ENCODE results near the gene NOS3. TPM values are rescaled to one million over a fixed set of nuclear protein-coding genes. Genes with fewer than 3 reads are reported as not detected.
A peak's percentile ranks its signal among the peaks of the same experiment; 100 is the strongest.

The NOS3 gene
- total and polyA plus RNA-seq, 2 donors from 2014 or later = 9.3 to 51.7 TPM

- FAIRE-seq (no peak), DNase-seq (no peak)
- H3K4me1 ChIP-seq (ENCODE audit: control insufficient read depth in 2 of 3, insufficient read depth in 2 of 3, low read depth in 1 of 3, low read length in 3 of 3) = no peaks in the 10 kb centered on the region
- no peak overlapping the region for H3K4me3 ChIP-seq (ENCODE audit: low read length in 3 of 3)
- H3K36me3 ChIP-seq (ENCODE audit: control insufficient read depth in 2 of 3, insufficient read depth in 3 of 3, low read length in 3 of 3) = no peaks in the 10 kb centered on the region
- no peak overlapping the region for H3K9ac ChIP-seq (ENCODE audit: low read length in 3 of 3)
- no peaks in the 10 kb centered on the region for H3K27me3 ChIP-seq (ENCODE audit: control insufficient read depth, insufficient read depth, low read length)
- no peaks in the 10 kb centered on the region for H3K9me3 ChIP-seq (ENCODE audit: control insufficient read depth in 2 of 3, insufficient read depth in 1 of 3, low read length in 3 of 3)
- no peak for TF ChIP-seq CTCF (IDR thresholded peaks at IDR 0.05; ENCODE audit: borderline replicate concordance, extremely low read depth, insufficient read depth)
- intact Hi-C loops (cut with DNase I) = no loop called here
- H3K27ac ChIP-seq (ENCODE audit: low read depth in 2 of 2, low read length in 2 of 2) = no peak overlapping the region
Measured at GRCh38 chr7:150999497-151000230, 8.8 kb downstream of the NOS3 start.

GRCh38 chr7:151000897-151001495, 10.2 kb downstream of the NOS3 start:
- Histone ChIP-seq H3K4me3 (ENCODE audit: low read length in 3 of 3) (no peak overlapping the region), H3K9ac (ENCODE audit: low read length in 3 of 3) (no peak overlapping the region), H3K27me3 (ENCODE audit: control insufficient read depth, insufficient read depth, low read length) (no peaks in the 10 kb centered on the region), H3K9me3 (ENCODE audit: control insufficient read depth in 2 of 3, insufficient read depth in 1 of 3, low read length in 3 of 3) (no peaks in the 10 kb centered on the region), H3K4me1 (ENCODE audit: control insufficient read depth in 2 of 3, insufficient read depth in 2 of 3, low read depth in 1 of 3, low read length in 3 of 3) (no peaks in the 10 kb centered on the region), H3K36me3 (ENCODE audit: control insufficient read depth in 2 of 3, insufficient read depth in 3 of 3, low read length in 3 of 3) (no peaks in the 10 kb centered on the region), H3K27ac (ENCODE audit: low read depth in 2 of 2, low read length in 2 of 2) (no peak overlapping the region)
- intact Hi-C loops (cut with DNase I) = no loop called here
- FAIRE-seq = no peak
- TF ChIP-seq CTCF (IDR thresholded peaks at IDR 0.05; ENCODE audit: borderline replicate concordance, extremely low read depth, insufficient read depth) = no peak
- DNase-seq = peak in 1 of 5 donors; percentile 58

DNA sequence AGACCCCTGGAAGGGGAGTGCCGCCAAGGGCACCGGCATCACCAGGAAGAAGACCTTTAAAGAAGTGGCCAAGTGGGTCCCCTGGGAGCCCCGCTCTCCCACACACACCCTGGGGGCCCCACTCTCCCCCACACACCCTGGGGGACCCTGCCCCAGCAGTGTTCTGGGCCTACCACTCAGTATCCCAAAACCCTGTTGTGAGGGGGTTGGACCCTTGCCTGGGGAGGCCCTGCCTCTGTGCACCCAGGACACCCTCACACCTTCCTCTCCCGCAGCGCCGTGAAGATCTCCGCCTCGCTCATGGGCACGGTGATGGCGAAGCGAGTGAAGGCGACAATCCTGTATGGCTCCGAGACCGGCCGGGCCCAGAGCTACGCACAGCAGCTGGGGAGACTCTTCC, 10.7 kb downstream of the NOS3 start:
- intact Hi-C loops (cut with DNase I) = no loop called here
- Histone ChIP-seq H3K27me3 (ENCODE audit: control insufficient read depth, insufficient read depth, low read length) (no peaks in the 10 kb centered on the region), H3K4me1 (ENCODE audit: control insufficient read depth in 2 of 3, insufficient read depth in 2 of 3, low read depth in 1 of 3, low read length in 3 of 3) (no peaks in the 10 kb centered on the region), H3K36me3 (ENCODE audit: control insufficient read depth in 2 of 3, insufficient read depth in 3 of 3, low read length in 3 of 3) (no peaks in the 10 kb centered on the region), H3K9ac (ENCODE audit: low read length in 3 of 3) (no peak overlapping the region), H3K9me3 (ENCODE audit: control insufficient read depth in 2 of 3, insufficient read depth in 1 of 3, low read length in 3 of 3) (no peaks in the 10 kb centered on the region), H3K27ac (ENCODE audit: low read depth in 2 of 2, low read length in 2 of 2) (no peak overlapping the region), H3K4me3 (ENCODE audit: low read length in 3 of 3) (no peak overlapping the region)
- DNase-seq (peak in 1 of 5 donors; percentile 57), FAIRE-seq (no peak)
- TF ChIP-seq CTCF (IDR thresholded peaks at IDR 0.05; ENCODE audit: borderline replicate concordance, extremely low read depth, insufficient read depth) = no peak
